ENCODE data around the gene IL6ST.

DNA sequence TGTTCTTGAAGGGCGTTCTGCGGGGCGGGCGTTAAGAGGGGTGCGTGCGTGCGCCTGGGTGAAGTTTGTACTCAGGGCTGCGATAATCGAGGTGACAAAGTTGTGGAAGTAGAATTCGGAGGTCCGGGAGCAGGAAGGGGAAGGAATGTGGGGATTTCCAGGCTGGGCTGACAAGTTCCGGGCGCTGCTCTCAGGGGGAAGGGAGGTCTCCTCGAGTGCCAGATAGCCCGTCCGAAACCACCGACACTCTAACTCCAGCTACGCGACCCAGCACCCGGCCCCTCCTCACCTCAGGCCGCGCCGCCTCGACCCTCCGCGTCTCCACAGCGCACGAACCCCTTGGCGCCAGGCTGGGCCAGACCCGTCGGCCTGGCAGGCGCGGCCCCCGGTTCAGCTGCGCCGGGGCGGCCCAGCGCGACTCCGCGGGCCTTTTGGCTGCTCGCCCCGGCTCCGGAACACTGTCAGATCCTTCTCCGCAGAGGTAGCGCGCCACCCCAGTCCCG, at the start of gene IL6ST:
- TF ChIP-seq, protein P1, sequence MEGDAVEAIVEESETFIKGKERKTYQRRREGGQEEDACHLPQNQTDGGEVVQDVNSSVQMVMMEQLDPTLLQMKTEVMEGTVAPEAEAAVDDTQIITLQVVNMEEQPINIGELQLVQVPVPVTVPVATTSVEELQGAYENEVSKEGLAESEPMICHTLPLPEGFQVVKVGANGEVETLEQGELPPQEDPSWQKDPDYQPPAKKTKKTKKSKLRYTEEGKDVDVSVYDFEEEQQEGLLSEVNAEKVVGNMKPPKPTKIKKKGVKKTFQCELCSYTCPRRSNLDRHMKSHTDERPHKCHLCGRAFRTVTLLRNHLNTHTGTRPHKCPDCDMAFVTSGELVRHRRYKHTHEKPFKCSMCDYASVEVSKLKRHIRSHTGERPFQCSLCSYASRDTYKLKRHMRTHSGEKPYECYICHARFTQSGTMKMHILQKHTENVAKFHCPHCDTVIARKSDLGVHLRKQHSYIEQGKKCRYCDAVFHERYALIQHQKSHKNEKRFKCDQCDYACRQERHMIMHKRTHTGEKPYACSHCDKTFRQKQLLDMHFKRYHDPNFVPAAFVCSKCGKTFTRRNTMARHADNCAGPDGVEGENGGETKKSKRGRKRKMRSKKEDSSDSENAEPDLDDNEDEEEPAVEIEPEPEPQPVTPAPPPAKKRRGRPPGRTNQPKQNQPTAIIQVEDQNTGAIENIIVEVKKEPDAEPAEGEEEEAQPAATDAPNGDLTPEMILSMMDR (conservative IDR thresholded peaks at IDR 0.05; ENCODE audit: low read length), result no peak
- no peak for TF ChIP-seq EZH2phosphoT487 (IDR thresholded peaks at IDR 0.05; ENCODE audit: borderline replicate concordance)

Measured in Loucy (cell line).